MM.1S (cell line): ENCODE measurements around the gene LIN28B.

Source experiments
- EZH2 ChIP-seq: fragments of 300-600 bp; sonication (generic); optimal IDR thresholded peaks from 2 replicates; pipeline ENCODE3; 2017; ENCODE audit warnings: low read depth, mild to moderate bottlenecking, antibody characterized with exemption, low read length, mixed read lengths
- EZH2phosphoT487 ChIP-seq: fragments of 300-600 bp; sonication (generic); IDR thresholded peaks from 2 replicates; pipeline ENCODE4 v1.6.1; 2018; ENCODE audit warnings: antibody characterized with exemption, low read length
- TF ChIP-seq, protein P1 (sequence below): fragments of 300-600 bp; sonication (generic); IDR thresholded peaks from 2 replicates; pipeline ENCODE4 v1.5.1; 2016; ENCODE audit warnings: antibody characterized with exemption, low read length, mixed read lengths

DNA sequence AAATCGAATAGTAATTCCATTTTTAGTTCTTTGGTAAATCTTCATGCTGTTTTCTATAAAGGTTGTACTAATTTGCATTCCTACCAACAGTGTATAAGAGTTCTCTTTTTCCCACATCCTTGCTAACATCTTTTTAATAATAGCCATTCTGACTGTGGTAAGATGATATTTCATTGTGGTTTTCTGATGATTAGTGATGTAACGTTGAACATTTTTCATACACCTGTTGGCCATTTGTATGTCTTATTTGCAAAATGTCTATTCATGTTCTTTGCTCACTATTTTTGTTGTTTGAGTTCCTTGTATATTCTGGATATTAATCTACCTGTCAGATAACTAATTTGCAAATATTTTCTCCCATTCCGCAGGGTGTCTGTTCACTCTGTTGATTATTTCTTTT, 64.5 kb downstream of the LIN28B start:
- TF ChIP-seq EZH2 (no peak), EZH2phosphoT487 (no peak)
- TF ChIP-seq, protein P1, sequence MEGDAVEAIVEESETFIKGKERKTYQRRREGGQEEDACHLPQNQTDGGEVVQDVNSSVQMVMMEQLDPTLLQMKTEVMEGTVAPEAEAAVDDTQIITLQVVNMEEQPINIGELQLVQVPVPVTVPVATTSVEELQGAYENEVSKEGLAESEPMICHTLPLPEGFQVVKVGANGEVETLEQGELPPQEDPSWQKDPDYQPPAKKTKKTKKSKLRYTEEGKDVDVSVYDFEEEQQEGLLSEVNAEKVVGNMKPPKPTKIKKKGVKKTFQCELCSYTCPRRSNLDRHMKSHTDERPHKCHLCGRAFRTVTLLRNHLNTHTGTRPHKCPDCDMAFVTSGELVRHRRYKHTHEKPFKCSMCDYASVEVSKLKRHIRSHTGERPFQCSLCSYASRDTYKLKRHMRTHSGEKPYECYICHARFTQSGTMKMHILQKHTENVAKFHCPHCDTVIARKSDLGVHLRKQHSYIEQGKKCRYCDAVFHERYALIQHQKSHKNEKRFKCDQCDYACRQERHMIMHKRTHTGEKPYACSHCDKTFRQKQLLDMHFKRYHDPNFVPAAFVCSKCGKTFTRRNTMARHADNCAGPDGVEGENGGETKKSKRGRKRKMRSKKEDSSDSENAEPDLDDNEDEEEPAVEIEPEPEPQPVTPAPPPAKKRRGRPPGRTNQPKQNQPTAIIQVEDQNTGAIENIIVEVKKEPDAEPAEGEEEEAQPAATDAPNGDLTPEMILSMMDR, result no peak
